ENCODE data around the gene IL19. TPM values are rescaled to one million over a fixed set of nuclear protein-coding genes. Genes with fewer than 3 reads are reported as not detected.

IL19 gene
- total RNA-seq, 1 donor from 2014 or later = not detected

DNA sequence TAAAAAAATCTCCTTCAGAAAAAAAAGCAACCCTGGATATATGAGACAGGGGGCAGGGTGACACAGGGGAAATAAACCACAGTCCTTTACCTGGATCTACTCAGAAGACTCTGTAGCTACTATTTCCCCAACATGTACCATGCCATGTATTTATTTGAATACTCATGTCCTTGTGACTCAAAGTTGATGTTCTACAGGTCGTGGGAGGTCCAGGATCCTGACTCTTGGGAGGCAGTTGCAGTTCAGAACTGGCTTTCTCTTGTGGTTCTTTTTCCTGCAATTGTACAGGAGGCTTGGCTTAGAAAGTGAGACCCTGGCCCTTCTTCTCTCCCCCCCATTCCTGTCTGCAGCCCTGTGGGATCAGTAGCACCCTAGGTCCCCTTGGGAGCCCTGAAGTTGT is 120.8 kb downstream of the IL19 start:
- H3K9me3 ChIP-seq = no peaks in the 10 kb centered on the region

More for the DNA sequence above, 120.8 kb downstream of the IL19 start:
- Histone ChIP-seq H3K27me3 (no peaks in the 10 kb centered on the region), H3K36me3 (no peaks in the 10 kb centered on the region), H3K27ac (no peak overlapping the region), H3K4me3 (no peak overlapping the region), H3K4me1 (no peaks in the 10 kb centered on the region)
- intact Hi-C loops (cut with DNase I) = no loop called here
- TF ChIP-seq, protein P1, sequence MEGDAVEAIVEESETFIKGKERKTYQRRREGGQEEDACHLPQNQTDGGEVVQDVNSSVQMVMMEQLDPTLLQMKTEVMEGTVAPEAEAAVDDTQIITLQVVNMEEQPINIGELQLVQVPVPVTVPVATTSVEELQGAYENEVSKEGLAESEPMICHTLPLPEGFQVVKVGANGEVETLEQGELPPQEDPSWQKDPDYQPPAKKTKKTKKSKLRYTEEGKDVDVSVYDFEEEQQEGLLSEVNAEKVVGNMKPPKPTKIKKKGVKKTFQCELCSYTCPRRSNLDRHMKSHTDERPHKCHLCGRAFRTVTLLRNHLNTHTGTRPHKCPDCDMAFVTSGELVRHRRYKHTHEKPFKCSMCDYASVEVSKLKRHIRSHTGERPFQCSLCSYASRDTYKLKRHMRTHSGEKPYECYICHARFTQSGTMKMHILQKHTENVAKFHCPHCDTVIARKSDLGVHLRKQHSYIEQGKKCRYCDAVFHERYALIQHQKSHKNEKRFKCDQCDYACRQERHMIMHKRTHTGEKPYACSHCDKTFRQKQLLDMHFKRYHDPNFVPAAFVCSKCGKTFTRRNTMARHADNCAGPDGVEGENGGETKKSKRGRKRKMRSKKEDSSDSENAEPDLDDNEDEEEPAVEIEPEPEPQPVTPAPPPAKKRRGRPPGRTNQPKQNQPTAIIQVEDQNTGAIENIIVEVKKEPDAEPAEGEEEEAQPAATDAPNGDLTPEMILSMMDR (IDR thresholded peaks at IDR 0.05) = no peak
- no peak for DNase-seq (ENCODE audit: low spot score in 2 of 2)

Other genes starting within 250 kb of the IL19 start
- gene EIF2D, start 158.3 kb upstream of the IL19 start, total RNA-seq = 40.2 TPM
- 17.9 TPM for gene DYRK3, start 135.2 kb upstream of the IL19 start, total RNA-seq
- 35.3 TPM for gene MAPKAPK2, start 85.9 kb upstream of the IL19 start, total RNA-seq
- gene IL10, start 1.7 kb downstream of the IL19 start, total RNA-seq = 1.6 TPM
- not detected for gene IL20, start 94.8 kb downstream of the IL19 start, total RNA-seq
- not detected for gene IL24, start 126.7 kb downstream of the IL19 start, total RNA-seq
- gene FCMR, start 151.2 kb downstream of the IL19 start, total RNA-seq = 1.3 TPM
- gene PIGR, start 175.7 kb downstream of the IL19 start, total RNA-seq = 0.53 TPM
- gene FCAMR, start 199.7 kb downstream of the IL19 start, total RNA-seq = not detected

Data from ascending aorta (tissue), 2 donors.